Immature natural killer cell (primary cell): ENCODE results near the gene MED27. TPM values are rescaled to one million over a fixed set of nuclear protein-coding genes. Genes with fewer than 3 reads are reported as not detected.

ENCODE experiments used
- DNase-seq, 3 donors: peaks; one replicate each; pipeline ENCODE4 v3.0.0; 2022; ENCODE audit warnings: mixed read lengths in 1 of 3
- H3K27ac Mint-ChIP-seq, 6 donors: one replicate each; pipeline ENCODE4 v1.8.0; 2020; ENCODE audit warnings: mixed read lengths in 6 of 6, mild to moderate bottlenecking in 5 of 6, inconsistent platforms in 4 of 6, moderate library complexity in 3 of 6
- H3K27me3 Mint-ChIP-seq, 3 donors: one replicate each; pipeline ENCODE4 v1.8.0; 2020 to 2021; ENCODE audit warnings: low read depth in 3 of 3, mild to moderate bottlenecking in 3 of 3, mixed read lengths in 3 of 3, moderate library complexity in 3 of 3, inconsistent platforms in 1 of 3
- H3K36me3 Mint-ChIP-seq, 3 donors: one replicate each; pipeline ENCODE4 v1.8.0; 2020; ENCODE audit warnings: mixed read lengths in 3 of 3, inconsistent platforms in 2 of 3, mild to moderate bottlenecking in 2 of 3
- H3K4me1 Mint-ChIP-seq, 2 donors: one replicate each; pipeline ENCODE4 v1.8.0; 2020; ENCODE audit warnings: inconsistent platforms in 2 of 2, mild to moderate bottlenecking in 2 of 2, mixed read lengths in 2 of 2, moderate library complexity in 1 of 2
- H3K4me3 Mint-ChIP-seq, 5 donors: one replicate each; pipeline ENCODE4 v1.8.0; 2020; ENCODE audit warnings: mild to moderate bottlenecking in 5 of 5, mixed read lengths in 5 of 5, inconsistent platforms in 3 of 5, moderate library complexity in 3 of 5
- H3K9me3 Mint-ChIP-seq, 6 donors: one replicate each; pipeline ENCODE4 v1.8.0; 2020; ENCODE audit warnings: mild to moderate bottlenecking in 6 of 6, mixed read lengths in 6 of 6, inconsistent platforms in 4 of 6, moderate library complexity in 3 of 6
- polyA plus RNA-seq, 3 donors: library from polyadenylated mRNA; unstranded; fragments of 300-500 nt; fragmentation: Illumina TruSeq; gene quantifications; one replicate each; pipeline ENCODE4 v1.2.3, GENCODE V29; 2021

The MED27 gene
- polyA plus RNA-seq, 3 donors from 2014 or later = 46.3 to 90.1 (median 53.7) TPM

GRCh38 chr9:131982671-131983239 is 96.9 kb downstream of the MED27 start:
- Mint-ChIP-seq H3K9me3 (no peaks in the 10 kb centered on the region), H3K4me1 (peaks cover 2 to 9% of the 10 kb centered on the region in 2 donors), H3K27ac (no peak overlapping the region), H3K36me3 (no peaks in the 10 kb centered on the region), H3K4me3 (no peak overlapping the region), H3K27me3 (no peaks in the 10 kb centered on the region)
- DNase-seq = no peak

- H3K4me3 Mint-ChIP-seq = no peak overlapping the region
- H3K9me3 Mint-ChIP-seq = no peaks in the 10 kb centered on the region
- DNase-seq = no peak
- no peak overlapping the region for H3K27ac Mint-ChIP-seq
- H3K27me3 Mint-ChIP-seq = no peaks in the 10 kb centered on the region
- peaks cover 7 to 15% of the 10 kb centered on the region in 2 donors for H3K4me1 Mint-ChIP-seq
- no peaks in the 10 kb centered on the region for H3K36me3 Mint-ChIP-seq
Observed at GRCh38 chr9:131982102-131982501, 97.6 kb downstream of the MED27 start.

- no peaks in the 10 kb centered on the region for H3K27me3 Mint-ChIP-seq
- no peak for DNase-seq
- no peak overlapping the region for H3K27ac Mint-ChIP-seq
- H3K9me3 Mint-ChIP-seq = no peaks in the 10 kb centered on the region
- no peak overlapping the region for H3K4me3 Mint-ChIP-seq
- H3K36me3 Mint-ChIP-seq = no peaks in the 10 kb centered on the region
- peaks cover 7 to 15% of the 10 kb centered on the region in 2 donors for H3K4me1 Mint-ChIP-seq
Observed at GRCh38 chr9:131981116-131981776, 98.4 kb downstream of the MED27 start.

- Mint-ChIP-seq H3K36me3 (peaks cover 0 to 1% (median 0%) of the 10 kb centered on the region in 3 donors), H3K27me3 (no peaks in the 10 kb centered on the region), H3K27ac (no peak overlapping the region), H3K9me3 (no peaks in the 10 kb centered on the region), H3K4me3 (no peak overlapping the region), H3K4me1 (peaks cover 7 to 15% of the 10 kb centered on the region in 2 donors)
- DNase-seq = no peak
Observed at GRCh38 chr9:131980267-131981016, 99.2 kb downstream of the MED27 start.

DNA sequence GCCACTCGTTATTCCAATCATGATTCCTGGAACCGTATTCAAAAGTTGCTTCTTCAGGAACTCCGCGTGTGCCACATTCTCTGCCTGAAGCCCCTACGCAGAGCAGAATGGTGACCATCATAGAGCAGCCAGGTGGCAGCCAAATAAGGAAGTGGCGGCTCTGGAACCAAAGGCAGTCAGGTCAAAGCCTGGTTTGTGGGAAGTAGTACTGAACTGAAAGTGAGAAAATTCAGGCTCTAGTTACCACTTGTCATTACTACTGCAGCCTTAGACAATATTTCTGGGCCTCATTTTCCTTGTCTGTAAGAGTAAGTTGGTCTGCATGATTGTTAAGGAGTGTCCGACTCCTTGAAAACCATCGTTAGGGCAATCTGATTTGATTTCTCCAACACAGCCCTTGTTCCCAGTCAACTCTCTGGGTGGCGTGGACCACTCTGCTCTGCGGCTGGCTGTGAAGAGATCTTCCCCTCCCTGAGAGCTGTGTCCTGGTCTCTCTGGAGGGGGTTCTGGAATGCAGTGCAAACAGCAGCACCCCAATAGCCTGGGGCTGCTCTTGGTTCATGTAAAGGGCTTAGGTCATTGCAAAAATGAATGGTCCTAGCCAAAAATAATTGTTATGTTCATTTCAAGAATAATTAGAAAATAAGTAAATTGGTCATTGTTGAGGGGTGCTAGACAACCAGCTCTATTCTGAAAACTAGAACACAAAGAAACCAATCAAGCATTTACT is 102.4 kb downstream of the MED27 start:
- peaks cover 4 to 9% (median 6%) of the 10 kb centered on the region in 3 donors for H3K36me3 Mint-ChIP-seq
- no peak overlapping the region for H3K27ac Mint-ChIP-seq
- peaks cover 7 to 10% of the 10 kb centered on the region in 2 donors for H3K4me1 Mint-ChIP-seq

DNA sequence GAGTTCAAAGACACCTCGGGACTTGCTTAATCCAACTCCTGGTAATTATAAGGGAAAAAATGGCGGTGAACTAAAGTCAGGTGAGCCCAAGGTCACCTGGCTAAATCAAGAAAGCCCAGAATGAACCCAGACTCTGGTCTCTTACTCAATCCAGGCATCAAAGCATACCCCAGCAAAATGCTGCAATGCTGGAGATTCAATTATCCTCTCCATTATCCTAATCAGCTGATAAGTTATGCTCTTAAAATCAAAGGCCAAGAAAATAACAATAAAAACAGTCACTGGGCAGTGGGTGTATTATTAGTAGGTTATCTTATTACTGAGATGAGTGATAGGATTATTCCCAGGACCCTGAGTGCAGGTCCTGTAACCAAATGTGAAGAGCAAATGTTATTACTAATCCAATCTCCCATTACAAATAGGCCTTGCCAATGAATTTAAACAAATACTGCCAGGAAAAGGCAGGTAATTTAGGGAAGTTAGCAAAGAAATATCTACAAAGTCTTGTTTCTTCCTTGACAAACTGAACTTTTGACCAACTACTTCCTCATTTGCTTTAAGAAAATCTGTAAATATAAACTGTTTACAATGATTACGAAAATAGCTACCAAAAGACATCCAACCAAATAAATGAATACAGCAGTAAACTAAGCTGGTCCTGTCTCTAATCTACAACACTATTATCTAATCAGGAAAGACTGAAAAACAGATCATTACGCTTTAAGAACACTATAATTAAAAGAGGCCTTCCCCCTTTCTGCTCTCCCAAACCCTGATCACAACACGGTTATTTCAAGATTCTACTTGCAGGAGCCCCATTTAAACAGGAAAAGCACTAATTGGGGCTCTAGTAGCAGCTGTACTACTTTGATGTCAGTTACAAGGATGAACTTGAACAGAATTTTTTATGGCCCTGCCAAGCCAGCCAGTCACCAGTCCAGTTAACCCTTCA is 103.2 kb downstream of the MED27 start:
- Mint-ChIP-seq H3K9me3 (no peaks in the 10 kb centered on the region), H3K4me3 (no peak overlapping the region)

More for the DNA sequence above, 102.4 kb downstream of the MED27 start:
- Mint-ChIP-seq H3K4me3 (no peak overlapping the region), H3K9me3 (no peaks in the 10 kb centered on the region), H3K27me3 (no peaks in the 10 kb centered on the region)
- DNase-seq = no peak

GRCh38 chr9:131972889-131973288 is 106.8 kb downstream of the MED27 start:
- no peak for DNase-seq
- H3K27ac Mint-ChIP-seq = no peak overlapping the region
- peaks cover 0 to 1% (median 0%) of the 10 kb centered on the region in 3 donors for H3K27me3 Mint-ChIP-seq
- H3K36me3 Mint-ChIP-seq = peaks cover 4 to 9% (median 9%) of the 10 kb centered on the region in 3 donors
- peaks cover 5 to 7% of the 10 kb centered on the region in 2 donors for H3K4me1 Mint-ChIP-seq
- H3K9me3 Mint-ChIP-seq = peaks cover 0 to 5% (median 0%) of the 10 kb centered on the region in 6 donors
- no peak overlapping the region for H3K4me3 Mint-ChIP-seq

More for the DNA sequence above, 103.2 kb downstream of the MED27 start:
- DNase-seq = no peak
- peak overlapping the region in 1 of 6 donors; percentile 9 for H3K27ac Mint-ChIP-seq
- H3K36me3 Mint-ChIP-seq = peaks cover 4 to 9% (median 9%) of the 10 kb centered on the region in 3 donors
- H3K27me3 Mint-ChIP-seq = no peaks in the 10 kb centered on the region
- H3K4me1 Mint-ChIP-seq = peaks cover 7 to 10% of the 10 kb centered on the region in 2 donors

DNA sequence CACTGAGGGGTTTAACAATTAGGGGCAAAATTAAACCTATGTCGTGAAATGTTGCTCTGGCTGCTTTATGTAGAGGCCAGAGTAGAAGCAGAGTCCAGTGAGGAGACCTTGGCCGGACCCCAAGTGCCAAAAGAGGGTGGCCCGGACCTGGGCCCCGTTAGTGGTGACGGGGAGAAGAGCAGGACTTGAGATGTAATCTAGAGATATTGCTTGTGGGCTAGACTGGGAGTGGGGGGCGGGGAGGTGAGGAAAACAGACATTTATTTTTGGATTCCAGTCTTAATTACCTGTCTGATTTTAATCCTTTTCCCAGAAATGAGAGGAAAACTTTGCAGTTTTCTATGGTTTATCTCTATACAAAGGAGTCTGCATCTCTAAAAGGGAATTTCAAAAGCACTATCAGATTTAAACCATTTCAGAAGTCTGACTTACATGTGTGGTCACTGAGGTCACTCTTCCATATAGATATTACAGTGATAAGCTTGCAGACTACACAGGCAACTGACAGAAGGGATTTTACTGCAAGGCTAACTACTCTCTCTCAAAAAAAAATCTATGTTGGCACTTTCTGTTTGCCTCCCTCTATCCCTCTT is 108.1 kb downstream of the MED27 start:
- H3K4me1 Mint-ChIP-seq = peaks cover 0 to 4% of the 10 kb centered on the region in 2 donors
- H3K27ac Mint-ChIP-seq = no peak overlapping the region
- DNase-seq = no peak
- H3K4me3 Mint-ChIP-seq = no peak overlapping the region
- peaks cover 4 to 9% (median 9%) of the 10 kb centered on the region in 3 donors for H3K36me3 Mint-ChIP-seq
- H3K9me3 Mint-ChIP-seq = peaks cover 0 to 5% (median 0%) of the 10 kb centered on the region in 6 donors
- peaks cover 0 to 1% (median 0%) of the 10 kb centered on the region in 3 donors for H3K27me3 Mint-ChIP-seq

DNA sequence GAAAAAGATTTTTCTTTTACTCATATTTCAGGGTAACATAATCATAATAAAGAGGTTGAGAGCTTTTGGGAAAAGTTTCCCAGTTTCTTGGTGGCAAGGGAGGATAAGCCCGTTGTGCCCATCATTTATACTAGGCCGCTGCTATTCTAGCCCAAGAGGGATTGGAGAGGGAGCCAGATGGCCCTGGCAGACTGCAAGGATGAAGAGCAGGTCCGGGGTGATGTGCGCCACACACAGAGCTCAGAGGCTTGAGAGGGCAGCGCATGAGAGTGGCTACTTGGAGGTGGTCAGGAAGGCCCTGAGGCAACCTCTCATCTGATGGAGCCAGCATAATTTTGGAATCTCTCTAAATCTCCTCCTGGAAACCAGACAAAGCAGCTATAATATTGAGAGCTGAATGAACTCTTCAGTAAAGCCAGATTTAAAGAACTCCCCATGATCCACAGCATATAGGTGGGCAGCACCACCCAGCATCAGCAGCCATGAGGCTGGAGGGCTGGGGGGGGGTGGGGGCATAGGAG is 110.1 kb downstream of the MED27 start:
- H3K9me3 Mint-ChIP-seq = peaks cover 0 to 5% (median 0%) of the 10 kb centered on the region in 6 donors
- no peak overlapping the region for H3K27ac Mint-ChIP-seq
- peaks cover 4 to 14% of the 10 kb centered on the region in 2 donors for H3K4me1 Mint-ChIP-seq
- H3K36me3 Mint-ChIP-seq = peaks cover 0 to 9% (median 5%) of the 10 kb centered on the region in 3 donors
- DNase-seq = no peak
- peaks cover 0 to 3% (median 2%) of the 10 kb centered on the region in 3 donors for H3K27me3 Mint-ChIP-seq
- no peak overlapping the region for H3K4me3 Mint-ChIP-seq

GRCh38 chr9:131968632-131969031 is 111.0 kb downstream of the MED27 start:
- Mint-ChIP-seq H3K36me3 (peaks cover 0 to 9% (median 5%) of the 10 kb centered on the region in 3 donors), H3K27ac (no peak overlapping the region), H3K4me3 (no peak overlapping the region), H3K4me1 (peaks cover 12 to 23% of the 10 kb centered on the region in 2 donors), H3K9me3 (peaks cover 0 to 10% (median 5%) of the 10 kb centered on the region in 6 donors), H3K27me3 (peaks cover 4 to 7% (median 5%) of the 10 kb centered on the region in 3 donors)
- no peak for DNase-seq

- Mint-ChIP-seq H3K27me3 (peaks cover 4 to 7% (median 5%) of the 10 kb centered on the region in 3 donors), H3K36me3 (no peaks in the 10 kb centered on the region), H3K27ac (no peak overlapping the region), H3K4me1 (peaks cover 13 to 25% of the 10 kb centered on the region in 2 donors), H3K9me3 (peaks cover 0 to 10% (median 5%) of the 10 kb centered on the region in 6 donors), H3K4me3 (no peak overlapping the region)
- no peak for DNase-seq
Observed at GRCh38 chr9:131965841-131966240, 113.8 kb downstream of the MED27 start.

DNA sequence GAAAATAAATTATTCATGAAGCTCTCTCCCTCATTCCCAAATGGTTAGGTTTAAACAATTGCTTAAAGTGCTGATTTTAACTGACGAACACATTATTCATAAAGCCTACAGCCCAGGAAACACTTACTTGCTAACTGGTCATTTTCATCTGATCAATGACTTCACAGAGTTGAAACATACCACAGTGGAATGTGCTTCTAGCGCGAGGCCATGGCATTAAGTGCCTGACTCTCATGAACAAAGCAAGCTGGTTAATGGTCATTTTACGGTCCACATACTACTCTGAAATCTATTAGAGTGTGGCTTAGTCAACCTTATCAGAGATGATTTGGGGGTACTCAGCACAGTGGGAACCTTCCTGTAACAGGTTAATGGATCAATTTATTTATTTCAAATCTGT is 114.6 kb downstream of the MED27 start:
- peaks cover 4 to 7% (median 5%) of the 10 kb centered on the region in 3 donors for H3K27me3 Mint-ChIP-seq
- peaks cover 0 to 6% (median 3%) of the 10 kb centered on the region in 3 donors for H3K36me3 Mint-ChIP-seq

More for the DNA sequence above, 114.6 kb downstream of the MED27 start:
- H3K4me1 Mint-ChIP-seq = peaks cover 13 to 25% of the 10 kb centered on the region in 2 donors
- H3K9me3 Mint-ChIP-seq = peaks cover 0 to 10% (median 5%) of the 10 kb centered on the region in 6 donors
- no peak overlapping the region for H3K4me3 Mint-ChIP-seq
- no peak for DNase-seq
- H3K27ac Mint-ChIP-seq = no peak overlapping the region
